Sigmoid colon (tissue), 4 donors: ENCODE results near the gene HMX1.

Experiments
- CTCF ChIP-seq, 4 experiments: fragments of 450-650 bp in 3 of 4; fragments of 200-600 bp in 1 of 4; IDR thresholded peaks; one replicate each; pipeline ENCODE4 v1.5.1; 2016 to 2019; ENCODE audit warnings: antibody characterized with exemption in 4 of 4, mild to moderate bottlenecking in 3 of 4, moderate library complexity in 2 of 4
- EP300 ChIP-seq, 4 donors: sonication (generic); formaldehyde crosslinking; IDR thresholded peaks; one replicate each; pipeline ENCODE4 v1.6.1; 2017; ENCODE audit warnings: antibody characterized with exemption in 4 of 4

GRCh38 chr4:8842614-8843013, 29.0 kb downstream of the HMX1 start:
- TF ChIP-seq CTCF (IDR thresholded peaks at IDR 0.05): no peak
- TF ChIP-seq EP300 (IDR thresholded peaks at IDR 0.05): no peak
